GM10266 (cell line): ENCODE results near the gene SEMA3D.

Experiments used
- DNase-seq: peaks from one replicate; pipeline ENCODE4 v3.0.0; 2012; ENCODE audit errors: extremely low spot score
- TF ChIP-seq, protein P1 (sequence below): IDR thresholded peaks from 2 replicates; pipeline ENCODE4 v1.5.1; 2012; ENCODE audit warnings: mild to moderate bottlenecking, low read depth; ENCODE audit not compliant: control insufficient read depth, insufficient read depth; ENCODE audit errors: missing control alignments

The SEMA3D gene

DNA sequence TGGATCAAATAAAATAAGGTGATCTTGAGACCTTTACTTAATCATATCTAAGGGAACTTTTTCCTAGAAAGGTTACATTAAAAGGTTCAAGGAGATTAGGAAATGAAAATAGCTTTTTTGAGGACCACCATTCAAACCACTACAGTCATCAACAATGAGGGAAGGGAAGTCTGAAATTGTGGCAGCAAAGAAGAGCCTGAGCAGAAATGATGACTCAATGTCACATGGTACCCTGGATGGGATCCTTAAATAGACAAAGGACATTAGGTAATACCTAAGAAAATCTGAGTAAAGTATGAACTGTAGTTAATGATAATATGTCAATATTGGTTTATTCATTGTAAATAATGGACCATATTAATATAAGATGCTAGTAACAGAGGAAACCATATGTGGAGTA, 236.0 kb downstream of the SEMA3D start:
- TF ChIP-seq, protein P1, sequence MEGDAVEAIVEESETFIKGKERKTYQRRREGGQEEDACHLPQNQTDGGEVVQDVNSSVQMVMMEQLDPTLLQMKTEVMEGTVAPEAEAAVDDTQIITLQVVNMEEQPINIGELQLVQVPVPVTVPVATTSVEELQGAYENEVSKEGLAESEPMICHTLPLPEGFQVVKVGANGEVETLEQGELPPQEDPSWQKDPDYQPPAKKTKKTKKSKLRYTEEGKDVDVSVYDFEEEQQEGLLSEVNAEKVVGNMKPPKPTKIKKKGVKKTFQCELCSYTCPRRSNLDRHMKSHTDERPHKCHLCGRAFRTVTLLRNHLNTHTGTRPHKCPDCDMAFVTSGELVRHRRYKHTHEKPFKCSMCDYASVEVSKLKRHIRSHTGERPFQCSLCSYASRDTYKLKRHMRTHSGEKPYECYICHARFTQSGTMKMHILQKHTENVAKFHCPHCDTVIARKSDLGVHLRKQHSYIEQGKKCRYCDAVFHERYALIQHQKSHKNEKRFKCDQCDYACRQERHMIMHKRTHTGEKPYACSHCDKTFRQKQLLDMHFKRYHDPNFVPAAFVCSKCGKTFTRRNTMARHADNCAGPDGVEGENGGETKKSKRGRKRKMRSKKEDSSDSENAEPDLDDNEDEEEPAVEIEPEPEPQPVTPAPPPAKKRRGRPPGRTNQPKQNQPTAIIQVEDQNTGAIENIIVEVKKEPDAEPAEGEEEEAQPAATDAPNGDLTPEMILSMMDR = no peak
- no peak for DNase-seq

DNA sequence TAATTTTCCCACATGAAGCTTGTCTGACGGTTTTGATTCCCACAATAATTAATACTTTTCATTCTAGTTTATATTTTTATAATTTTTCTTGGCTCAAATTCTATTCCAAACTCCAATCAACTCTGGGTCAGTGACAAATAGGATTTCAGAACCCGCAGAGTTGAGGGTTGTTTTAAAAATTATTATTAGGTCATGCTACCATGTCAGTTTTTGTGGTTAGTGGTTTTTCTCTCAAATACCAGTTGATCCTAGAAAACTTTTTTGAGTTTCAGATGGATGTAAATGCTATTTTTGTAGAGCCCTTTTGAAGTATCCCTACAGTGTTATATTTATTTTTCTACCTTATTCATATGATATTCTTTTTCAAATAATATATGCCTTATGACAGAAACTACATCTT, 237.4 kb downstream of the SEMA3D start:
- TF ChIP-seq, protein P1 = no peak
- DNase-seq = no peak

DNA sequence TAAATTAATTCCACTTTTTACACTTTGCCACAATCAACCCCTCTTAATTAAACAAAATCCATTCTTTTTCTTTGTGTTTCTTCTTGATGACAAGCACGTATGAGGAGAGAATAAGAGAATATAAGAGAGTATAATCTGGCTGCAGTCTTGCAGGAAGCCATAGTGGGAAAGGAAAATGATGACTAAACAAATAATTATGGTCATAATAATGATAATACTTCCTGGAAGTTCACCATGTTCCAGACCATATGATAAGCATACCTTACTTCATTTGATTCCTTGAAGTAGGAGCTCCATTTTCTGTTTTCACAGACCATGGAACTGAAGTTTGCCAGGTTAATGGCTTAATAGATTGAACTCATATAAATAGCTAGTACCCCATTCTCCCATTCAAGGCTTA, 237.8 kb downstream of the SEMA3D start:
- TF ChIP-seq, protein P1 = no peak

GRCh38 chr7:84948634-84949033, 238.2 kb downstream of the SEMA3D start:
- DNase-seq = no peak
- TF ChIP-seq, protein P1 = no peak

More for the DNA sequence above, 237.8 kb downstream of the SEMA3D start:
- no peak for DNase-seq

DNA sequence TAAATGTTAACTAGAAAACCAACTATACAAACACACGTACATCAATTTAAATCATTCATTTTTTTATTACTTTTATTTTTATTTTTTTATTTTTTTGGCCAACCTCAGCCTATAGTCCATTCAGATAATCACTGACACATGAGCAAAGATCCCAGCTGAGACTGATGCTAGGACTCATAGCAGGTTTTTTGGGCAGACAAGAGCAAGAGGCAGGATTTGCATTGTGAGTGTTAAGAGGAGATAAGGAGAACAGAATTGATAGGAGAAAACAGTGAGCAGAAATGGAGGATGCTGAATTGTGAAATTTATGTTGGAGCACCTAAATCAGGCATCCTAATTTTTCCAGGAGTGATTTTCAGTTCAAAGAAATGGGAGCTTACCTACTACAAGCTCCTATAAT, 240.3 kb downstream of the SEMA3D start:
- TF ChIP-seq, protein P1 = no peak
- DNase-seq = no peak
